Mesenchymal stem cell (in vitro differentiated cells and primary cell): ENCODE measurements around the gene NTRK2.
A peak's percentile ranks its signal among the peaks of the same experiment; 100 is the strongest.

Source experiments
- DNase-seq: peaks from one replicate; pipeline ENCODE4 v3.0.0-alpha.2; 2013
- H2AFZ ChIP-seq: one replicate; pipeline ENCODE4 v1.6.1; 2013; ENCODE audit warnings: low read depth, mild to moderate bottlenecking, control low read depth, inconsistent platforms, low read length, moderate library complexity
- H2AK5ac ChIP-seq: 2 replicates; pipeline ENCODE4 v1.6.1; 2013; ENCODE audit warnings: low read length, moderate library complexity, mild to moderate bottlenecking, inconsistent platforms; ENCODE audit not compliant: severe bottlenecking
- H2BK120ac ChIP-seq: one replicate; pipeline ENCODE4 v1.6.1; 2013; ENCODE audit warnings: low read depth, mild to moderate bottlenecking, inconsistent platforms, low read length, moderate library complexity
- H2BK12ac ChIP-seq, 2 experiments: one replicate each; pipeline ENCODE4 v1.6.1; 2013; ENCODE audit warnings: inconsistent platforms in 2 of 2, low read length in 2 of 2, mild to moderate bottlenecking in 2 of 2, moderate library complexity in 2 of 2, control low read depth in 1 of 2
- H2BK15ac ChIP-seq: one replicate; pipeline ENCODE4 v1.6.1; 2013; ENCODE audit warnings: mild to moderate bottlenecking, low read depth, inconsistent platforms; ENCODE audit not compliant: poor library complexity, severe bottlenecking
- H2BK5ac ChIP-seq: 2 replicates; pipeline ENCODE4 v1.6.1; 2013; ENCODE audit warnings: low read depth, mild to moderate bottlenecking, low read length, control low read depth, inconsistent platforms; ENCODE audit not compliant: poor library complexity, severe bottlenecking
- H3K14ac ChIP-seq, 2 experiments: one replicate each; pipeline ENCODE4 v1.6.1; 2013; ENCODE audit warnings: inconsistent platforms in 2 of 2, low read length in 2 of 2, control low read depth in 1 of 2, mild to moderate bottlenecking in 1 of 2, moderate library complexity in 1 of 2
- H3K18ac ChIP-seq, 2 experiments: one replicate each; pipeline ENCODE4 v1.6.1; 2013; ENCODE audit warnings: inconsistent platforms in 2 of 2, low read length in 2 of 2, control low read depth in 1 of 2, low read depth in 1 of 2, mild to moderate bottlenecking in 1 of 2
- H3K23ac ChIP-seq, 2 experiments: one replicate each; pipeline ENCODE4 v1.6.1; 2013; ENCODE audit warnings: inconsistent platforms in 2 of 2, low read length in 2 of 2, mild to moderate bottlenecking in 2 of 2, moderate library complexity in 2 of 2, control low read depth in 1 of 2
- H3K27ac ChIP-seq: 2 replicates; pipeline ENCODE4 v1.5.1; 2013; ENCODE audit warnings: mild to moderate bottlenecking, moderate library complexity, low read length, control low read depth, inconsistent platforms; ENCODE audit not compliant: poor library complexity, severe bottlenecking
- H3K27me3 ChIP-seq, 2 experiments: 2 replicates each; pipeline versions ENCODE4 v1.6.1 to v1.7.0; 2013; ENCODE audit warnings: low read length in 2 of 2, mild to moderate bottlenecking in 2 of 2, moderate library complexity in 2 of 2, control low read depth in 1 of 2, inconsistent platforms in 1 of 2; ENCODE audit not compliant: control insufficient read depth in 1 of 2, insufficient read depth in 1 of 2
- H3K36me3 ChIP-seq, 2 experiments: 2 replicates each; pipeline versions ENCODE4 v1.6.1 to v1.7.0; 2013; ENCODE audit warnings: low read length in 2 of 2, control low read depth in 1 of 2, inconsistent platforms in 1 of 2, low read depth in 1 of 2, mild to moderate bottlenecking in 1 of 2; ENCODE audit not compliant: insufficient read depth in 2 of 2, control insufficient read depth in 1 of 2
- H3K4ac ChIP-seq, 2 experiments: one replicate each; pipeline ENCODE4 v1.6.1; 2013; ENCODE audit warnings: inconsistent platforms in 2 of 2, low read length in 2 of 2, mild to moderate bottlenecking in 2 of 2, moderate library complexity in 2 of 2, control low read depth in 1 of 2, low read depth in 1 of 2
- H3K4me1 ChIP-seq: 2 replicates; pipeline ENCODE4 v1.6.1; 2013; ENCODE audit warnings: low read depth, low read length, control low read depth; ENCODE audit not compliant: control insufficient read depth, insufficient read depth
- H3K4me2 ChIP-seq: 2 replicates; pipeline ENCODE4 v1.6.1; 2013; ENCODE audit warnings: low read length, mild to moderate bottlenecking, inconsistent platforms; ENCODE audit not compliant: poor library complexity, severe bottlenecking
- H3K4me3 ChIP-seq, 2 experiments: 2 replicates each; pipeline versions ENCODE4 v1.5.1 to v1.7.0; 2013; ENCODE audit warnings: low read length in 2 of 2, mild to moderate bottlenecking in 2 of 2, control low read depth in 1 of 2, low read depth in 1 of 2; ENCODE audit not compliant: insufficient read depth in 1 of 2
- H3K79me1 ChIP-seq: replicated peaks from 2 replicates; pipeline ENCODE4 v1.6.1; 2013; ENCODE audit warnings: mild to moderate bottlenecking, control low read depth, low read length, inconsistent platforms; ENCODE audit not compliant: poor library complexity, severe bottlenecking
- H3K9ac ChIP-seq: 2 replicates; pipeline ENCODE4 v1.7.0; 2013; ENCODE audit warnings: mild to moderate bottlenecking, low read length, moderate library complexity
- H3K9me3 ChIP-seq: 2 replicates; pipeline ENCODE4 v1.7.0; 2013; ENCODE audit warnings: mild to moderate bottlenecking, low read length; ENCODE audit not compliant: control insufficient read depth
- H4K8ac ChIP-seq: one replicate; pipeline ENCODE4 v1.6.1; 2013; ENCODE audit warnings: inconsistent platforms, mild to moderate bottlenecking, low read length, moderate library complexity
- H4K91ac ChIP-seq: one replicate; pipeline ENCODE4 v1.6.1; 2013; ENCODE audit warnings: mild to moderate bottlenecking, low read length, inconsistent platforms
- WGBS: methylation state at CpG from one replicate; pipeline ENCODE4 v1.1.7; 2013; ENCODE audit warnings: mixed read lengths; 5-methylcytosine and 5-hydroxymethylcytosine counted together

NTRK2 gene

GRCh38 chr9:85046475-85046874, 376.9 kb downstream of the NTRK2 start:
- Histone ChIP-seq H3K27me3 (no peaks in the 10 kb centered on the region), H4K8ac (no peak overlapping the region), H2BK15ac (no peak overlapping the region), H4K91ac (no peak overlapping the region), H2BK120ac (no peak overlapping the region), H3K9ac (no peak overlapping the region), H2AK5ac (no peak overlapping the region), H2BK5ac (no peak overlapping the region), H3K79me1 (no peaks in the 10 kb centered on the region), H3K14ac (no peak overlapping the region), H3K18ac (no peak overlapping the region), H3K23ac (no peak overlapping the region), H2AFZ (no peak overlapping the region), H3K4ac (no peak overlapping the region), H2BK12ac (no peak overlapping the region), H3K4me3 (no peak overlapping the region), H3K4me1 (no peaks in the 10 kb centered on the region), H3K36me3 (no peaks in the 10 kb centered on the region), H3K27ac (no peak overlapping the region), H3K4me2 (no peak overlapping the region), H3K9me3 (no peaks in the 10 kb centered on the region)
- WGBS = 78% methylated on average over 3 of the region's 4 CpGs
- DNase-seq = no peak

GRCh38 chr9:85053206-85053786, 383.8 kb downstream of the NTRK2 start:
- no peak overlapping the region for H3K23ac ChIP-seq
- H2BK12ac ChIP-seq = no peak overlapping the region
- no peak overlapping the region for H3K4me3 ChIP-seq
- no peak overlapping the region for H3K27ac ChIP-seq
- no peak overlapping the region for H3K14ac ChIP-seq
- no peak overlapping the region for H2BK120ac ChIP-seq
- no peak overlapping the region for H4K8ac ChIP-seq
- no peak overlapping the region for H2BK15ac ChIP-seq
- no peak overlapping the region for H3K4ac ChIP-seq
- no peak overlapping the region for H2BK5ac ChIP-seq
- no peaks in the 10 kb centered on the region for H3K27me3 ChIP-seq
- H3K9me3 ChIP-seq = no peaks in the 10 kb centered on the region
- H3K18ac ChIP-seq = no peak overlapping the region
- H2AFZ ChIP-seq = no peak overlapping the region
- H3K4me1 ChIP-seq = no peaks in the 10 kb centered on the region
- no peak overlapping the region for H4K91ac ChIP-seq
- no peak overlapping the region for H2AK5ac ChIP-seq
- no peaks in the 10 kb centered on the region for H3K36me3 ChIP-seq
- no peaks in the 10 kb centered on the region for H3K79me1 ChIP-seq
- 13% methylated on average over 2 of the region's 2 CpGs for WGBS
- no peak overlapping the region for H3K4me2 ChIP-seq
- H3K9ac ChIP-seq = no peak overlapping the region
- peak; percentile 12 for DNase-seq

GRCh38 chr9:85054017-85054416, 384.5 kb downstream of the NTRK2 start:
- no peaks in the 10 kb centered on the region for H3K36me3 ChIP-seq
- no peak overlapping the region for H2AFZ ChIP-seq
- H4K8ac ChIP-seq = no peak overlapping the region
- H2BK5ac ChIP-seq = no peak overlapping the region
- no peak overlapping the region for H3K27ac ChIP-seq
- DNase-seq = no peak
- H4K91ac ChIP-seq = no peak overlapping the region
- WGBS = 84% methylated on average over 4 of the region's 4 CpGs
- no peak overlapping the region for H3K23ac ChIP-seq
- no peaks in the 10 kb centered on the region for H3K4me1 ChIP-seq
- H3K79me1 ChIP-seq = no peaks in the 10 kb centered on the region
- no peak overlapping the region for H3K9ac ChIP-seq
- H2BK120ac ChIP-seq = no peak overlapping the region
- no peaks in the 10 kb centered on the region for H3K27me3 ChIP-seq
- no peak overlapping the region for H3K14ac ChIP-seq
- H2BK15ac ChIP-seq = no peak overlapping the region
- no peak overlapping the region for H3K4ac ChIP-seq
- H3K9me3 ChIP-seq = no peaks in the 10 kb centered on the region
- no peak overlapping the region for H2BK12ac ChIP-seq
- no peak overlapping the region for H2AK5ac ChIP-seq
- H3K4me3 ChIP-seq = no peak overlapping the region
- no peak overlapping the region for H3K4me2 ChIP-seq
- H3K18ac ChIP-seq = no peak overlapping the region

- Histone ChIP-seq H3K27me3 (no peaks in the 10 kb centered on the region), H3K14ac (no peak overlapping the region), H3K4me2 (no peak overlapping the region), H2BK5ac (no peak overlapping the region), H2AFZ (no peak overlapping the region), H2BK120ac (no peak overlapping the region), H3K27ac (no peak overlapping the region), H3K23ac (no peak overlapping the region), H3K36me3 (no peaks in the 10 kb centered on the region), H4K91ac (no peak overlapping the region), H3K4me1 (no peaks in the 10 kb centered on the region), H3K9ac (no peak overlapping the region), H3K79me1 (no peaks in the 10 kb centered on the region), H3K4ac (no peak overlapping the region), H3K18ac (no peak overlapping the region), H4K8ac (no peak overlapping the region), H3K4me3 (no peak overlapping the region), H2AK5ac (no peak overlapping the region), H2BK15ac (no peak overlapping the region), H2BK12ac (no peak overlapping the region), H3K9me3 (no peaks in the 10 kb centered on the region)
- DNase-seq = no peak
- WGBS = 88% methylated on average over 2 of the region's 2 CpGs
Measured at GRCh38 chr9:85055506-85056202, 386.1 kb downstream of the NTRK2 start.
